HCT116 (cell line): ENCODE measurements around the gene EIF2B2. TPM values are rescaled to one million over a fixed set of nuclear protein-coding genes. Genes with fewer than 3 reads are reported as not detected.
A peak's percentile ranks its signal among the peaks of the same experiment; 100 is the strongest.

Experiments
- ATAC-seq: fragments of 200-7000 bp; cut with Tn5 transposase; 2 replicates; pipeline ENCODE4 v1.9.1; 2020; ENCODE audit warnings: mild to moderate bottlenecking, moderate library complexity
- BruUV-seq: library from RNA; stranded (reverse); fragments of 400-500 nt; replicated peaks from 2 replicates; lab custom pipeline; 2021; lab: Mats Ljungman, UMichigan
- CTCF ChIA-PET: fragments of 300-600 bp; sonication (Branson Sonifier 250); formaldehyde crosslinking; loops from one replicate; lab custom pipeline; 2021; ENCODE audit warnings: antibody characterized with exemption; lab: Charles Lee
- POLR2A ChIA-PET: fragments of 300-600, 350-600 bp; sonication (Branson Sonifier 250); formaldehyde crosslinking; loops from one replicate; lab custom pipeline; 2021; ENCODE audit warnings: antibody characterized with exemption; lab: Charles Lee
- RAD21 ChIA-PET, 2 experiments: fragments of 300-600 bp; sonication (Branson Sonifier 250); formaldehyde crosslinking; loops; one replicate each; lab custom pipeline; 2023; ENCODE audit warnings: low total read pairs in 2 of 2; ENCODE audit not compliant: uncharacterized antibody in 2 of 2, unreplicated experiment in 2 of 2, low non-redundant PET in 1 of 2; lab: Charles Lee
- DNase-seq: peaks from one replicate; pipeline ENCODE4 v3.0.0-alpha.2; 2010; ENCODE audit warnings: low read depth, low spot score
- H2AFZ ChIP-seq: fragments of 200-600 bp; shearing (Covaris generic), sonication (generic); 2 replicates; pipeline ENCODE4 v1.6.1; 2017; ENCODE audit warnings: low read depth, mixed run types, mixed read lengths, antibody characterized with exemption, low read length; ENCODE audit not compliant: poor library complexity, severe bottlenecking
- H3K27ac ChIP-seq: 2 replicates; pipeline ENCODE4 v1.5.1; 2012; ENCODE audit warnings: low read depth, low read length
- H3K27me3 ChIP-seq: fragments of 200-600 bp; sonication (generic); 2 replicates; pipeline ENCODE4 v1.6.1; 2016; ENCODE audit warnings: mixed run types, low read length, mixed read lengths; ENCODE audit not compliant: insufficient read depth
- H3K36me3 ChIP-seq, 2 experiments: fragments of 200-500 bp in 1 of 2; fragments of 200-600 bp in 1 of 2; sonication (Bioruptor generic) in 1 of 2; sonication (generic) in 1 of 2; 2 replicates each; pipeline versions ENCODE4 v1.5.1 to v1.6.1; 2014 to 2016; ENCODE audit warnings: low read length in 2 of 2, inconsistent platforms in 1 of 2, mixed read lengths in 1 of 2, mixed run types in 1 of 2; ENCODE audit not compliant: insufficient read depth in 2 of 2, control insufficient read depth in 1 of 2
- H3K4me1 ChIP-seq, 2 experiments: fragments of 200-600 bp in 1 of 2; sonication (generic) in 1 of 2; 2 replicates each; pipeline versions ENCODE4 v1.5.1 to v1.6.1; 2012 to 2017; ENCODE audit warnings: low read length in 2 of 2, inconsistent platforms in 1 of 2, mild to moderate bottlenecking in 1 of 2, mixed read lengths in 1 of 2, mixed run types in 1 of 2, moderate library complexity in 1 of 2; ENCODE audit not compliant: insufficient read depth in 2 of 2, control insufficient read depth in 1 of 2
- H3K4me2 ChIP-seq: fragments of 200-600 bp; sonication (generic); 2 replicates; pipeline ENCODE4 v1.6.1; 2017; ENCODE audit warnings: mixed run types, low read length, mixed read lengths
- H3K4me3 ChIP-seq, 2 experiments: fragments of 200-600 bp in 1 of 2; sonication (generic) in 1 of 2; replicated peaks in 1 of 2; 2 replicates each; pipeline ENCODE4 v1.5.1; 2011 to 2016; ENCODE audit warnings: low read length in 2 of 2, control low read depth in 1 of 2, low read depth in 1 of 2, mild to moderate bottlenecking in 1 of 2, mixed read lengths in 1 of 2, mixed run types in 1 of 2
- H3K79me2 ChIP-seq: fragments of 200-600 bp; sonication (generic); 2 replicates; pipeline ENCODE4 v1.6.1; 2017; ENCODE audit warnings: mild to moderate bottlenecking, mixed run types, low read length, moderate library complexity, mixed read lengths; ENCODE audit not compliant: insufficient read depth
- H3K9ac ChIP-seq: fragments of 200-600 bp; sonication (generic); 2 replicates; pipeline ENCODE4 v1.6.1; 2016; ENCODE audit warnings: low read length, mixed read lengths
- H3K9me2 ChIP-seq: fragments of 200-600 bp; sonication (generic), shearing (Covaris generic); 2 replicates; pipeline ENCODE4 v1.6.1; 2017; ENCODE audit warnings: mixed run types, mild to moderate bottlenecking, moderate library complexity; ENCODE audit not compliant: insufficient read depth
- H3K9me3 ChIP-seq, 2 experiments: fragments of 200-500 bp in 1 of 2; fragments of 200-600 bp in 1 of 2; sonication (Bioruptor generic) in 1 of 2; sonication (generic) in 1 of 2; 2 replicates each; pipeline ENCODE4 v1.6.1; 2014 to 2017; ENCODE audit warnings: low read length in 2 of 2, mixed read lengths in 2 of 2, inconsistent platforms in 1 of 2, low read depth in 1 of 2, mild to moderate bottlenecking in 1 of 2, mixed run types in 1 of 2, moderate library complexity in 1 of 2; ENCODE audit not compliant: control insufficient read depth in 1 of 2, insufficient read depth in 1 of 2
- H4K20me1 ChIP-seq: fragments of 200-600 bp; sonication (generic), shearing (Covaris generic); 2 replicates; pipeline ENCODE4 v1.6.1; 2017; ENCODE audit warnings: mixed run types, mild to moderate bottlenecking, moderate library complexity; ENCODE audit not compliant: insufficient read depth
- CTCF ChIP-seq, 3 experiments: fragments of 200-600 bp in 1 of 3; sonication (generic) in 1 of 3; IDR thresholded peaks in 2 of 3; conservative IDR thresholded peaks in 1 of 3; 2 replicates each; pipeline ENCODE4 v1.5.1; 2012 to 2017; ENCODE audit warnings: low read depth in 2 of 3, low read length in 2 of 3, antibody characterized with exemption in 1 of 3, borderline replicate concordance in 1 of 3, control low read depth in 1 of 3, mild to moderate bottlenecking in 1 of 3, mixed read lengths in 1 of 3, mixed run types in 1 of 3, moderate library complexity in 1 of 3; ENCODE audit not compliant: insufficient read depth in 1 of 3
- EGR1 ChIP-seq: IDR thresholded peaks from 2 replicates; pipeline ENCODE4 v1.6.1; 2012; ENCODE audit warnings: low read depth
- JUND ChIP-seq: IDR thresholded peaks from 2 replicates; pipeline ENCODE4 v1.6.1; 2012
- MAX ChIP-seq: IDR thresholded peaks from 2 replicates; pipeline ENCODE4 v1.6.1; 2012
- POLR2AphosphoS5 ChIP-seq: IDR thresholded peaks from 2 replicates; pipeline ENCODE4 v1.6.1; 2011; ENCODE audit warnings: mild to moderate bottlenecking, low read depth, low read length, moderate library complexity
- RAD21 ChIP-seq: IDR thresholded peaks from 2 replicates; pipeline ENCODE4 v1.6.1; 2012; ENCODE audit warnings: low read depth, mild to moderate bottlenecking
- REST ChIP-seq: IDR thresholded peaks from 2 replicates; pipeline ENCODE4 v1.6.1; 2012; ENCODE audit warnings: low read depth
- SIN3A ChIP-seq: IDR thresholded peaks from 2 replicates; pipeline ENCODE4 v1.6.1; 2012; ENCODE audit warnings: low read depth
- SP1 ChIP-seq: IDR thresholded peaks from 2 replicates; pipeline ENCODE4 v1.6.1; 2012; ENCODE audit warnings: low read depth
- SRF ChIP-seq: IDR thresholded peaks from 2 replicates; pipeline ENCODE4 v1.6.1; 2012; ENCODE audit warnings: low read depth
- YY1 ChIP-seq: IDR thresholded peaks from 2 replicates; pipeline ENCODE4 v1.6.1; 2011; ENCODE audit warnings: low read length, low read depth, moderate library complexity, mild to moderate bottlenecking; ENCODE audit not compliant: insufficient replicate concordance; ENCODE audit errors: extremely low read depth
- ZBTB33 ChIP-seq: IDR thresholded peaks from 2 replicates; pipeline ENCODE4 v1.6.1; 2011; ENCODE audit warnings: mild to moderate bottlenecking, low read length, moderate library complexity; ENCODE audit not compliant: insufficient replicate concordance; ENCODE audit errors: extremely low read depth
- ZNF274 ChIP-seq: fragments of 200-500 bp; sonication (Bioruptor generic); IDR thresholded peaks from 2 replicates; pipeline ENCODE4 v1.6.1; 2014; ENCODE audit warnings: mild to moderate bottlenecking, low read depth, low read length, inconsistent platforms
- intact Hi-C: fragments of 100-400 bp; cut with micrococcal nuclease; formaldehyde crosslinking; loops from 2 replicates; pipeline ENCODE4 v1.10.0; 2022
- total RNA-seq: library from RNA; stranded (reverse); gene quantifications from one replicate; pipeline ENCODE4 v1.2.1, GENCODE V29; 2021; ENCODE audit not compliant: unreplicated experiment

The EIF2B2 gene
- total RNA-seq, 1 experiment from 2014 or later = 54.8 TPM

GRCh38 chr14:75042035-75042434 is 39.3 kb downstream of the EIF2B2 start:
- no peak overlapping the region for H3K9ac ChIP-seq
- H4K20me1 ChIP-seq = no peaks in the 10 kb centered on the region
- H3K9me2 ChIP-seq = no peaks in the 10 kb centered on the region
- H3K4me1 ChIP-seq = peaks cover 7 to 16% of the 10 kb centered on the region in 2 experiments; a peak in 3 of 4 replicates
- H3K27me3 ChIP-seq = no peaks in the 10 kb centered on the region
- no peaks in the 10 kb centered on the region for H3K9me3 ChIP-seq
- TF ChIP-seq ZBTB33 = no peak
- no peak for TF ChIP-seq SRF
- no peak for TF ChIP-seq RAD21
- TF ChIP-seq SIN3A = no peak
- H3K79me2 ChIP-seq = 0 out of 2 replicates have a peak, but pooled peaks cover 3% of the 10 kb centered on the region
- ChIA-PET POLR2A (no interaction called here), CTCF (no interaction called here), RAD21 (no interaction called here)
- H3K36me3 ChIP-seq = 0 out of 4 replicates have a peak, but pooled peaks cover 0 to 3% of the 10 kb centered on the region in 2 experiments
- DNase-seq (no peak), ATAC-seq (no peak)
- H3K4me3 ChIP-seq = no peak overlapping the region
- no peak overlapping the region for H2AFZ ChIP-seq
- no TSS peak for BruUV-seq
- peak overlapping the region; percentile 55 for H3K4me2 ChIP-seq
- H3K27ac ChIP-seq = no peak overlapping the region
- intact Hi-C loops = no loop called here

GRCh38 chr14:75044322-75044721 is 41.6 kb downstream of the EIF2B2 start:
- Histone ChIP-seq H3K4me2 (no peak overlapping the region), H3K27me3 (no peaks in the 10 kb centered on the region), H3K4me1 (peaks cover 7 to 16% of the 10 kb centered on the region in 2 experiments; a peak in 3 of 4 replicates), H2AFZ (no peak overlapping the region), H3K36me3 (peaks cover 0 to 5% of the 10 kb centered on the region in 2 experiments; a peak in 2 of 4 replicates), H3K79me2 (peaks cover 3% of the 10 kb centered on the region; the same call in 1 of the 2 replicates), H3K9ac (no peak overlapping the region), H4K20me1 (no peaks in the 10 kb centered on the region), H3K9me3 (no peaks in the 10 kb centered on the region), H3K9me2 (no peaks in the 10 kb centered on the region), H3K27ac (no peak overlapping the region), H3K4me3 (no peak overlapping the region)
- CTCF ChIA-PET = no interaction called here
- POLR2A ChIA-PET = no interaction called here
- DNase-seq (no peak), ATAC-seq (no peak)
- RAD21 ChIA-PET = no interaction called here
- no TSS peak for BruUV-seq
- intact Hi-C loops = no loop called here
- no peak for TF ChIP-seq CTCF (IDR thresholded peaks at IDR 0.05 in 2 of 3, conservative IDR thresholded peaks at IDR 0.05 in 1 of 3; ENCODE audit: borderline replicate concordance in 1 of 3, insufficient read depth in 1 of 3, low read depth in 2 of 3, low read length in 2 of 3)
- no peak for TF ChIP-seq SP1
- no peak for TF ChIP-seq EGR1
- no peak for TF ChIP-seq MAX
- no peak for TF ChIP-seq JUND
- no peak for TF ChIP-seq ZNF274
- no peak for TF ChIP-seq SIN3A
- no peak for TF ChIP-seq POLR2AphosphoS5
- TF ChIP-seq YY1 = no peak
- no peak for TF ChIP-seq REST
